HFFc6 (cell line): ENCODE results near the gene RNASE12. TPM values are rescaled to one million over a fixed set of nuclear protein-coding genes. Genes with fewer than 3 reads are reported as not detected.
"Not testable (repeated sequence)": the region's sequence is repeated elsewhere in the genome, so short reads cannot be mapped to it uniquely, and the experiment has no call there.

Experiments
- DNase-seq: peaks from one replicate; pipeline ENCODE4 v3.0.0-alpha.2; 2018
- H3K27ac Mint-ChIP-seq: 2 replicates; pipeline ENCODE4 v1.8.0; 2020; ENCODE audit warnings: mild to moderate bottlenecking, mixed read lengths
- H3K27me3 Mint-ChIP-seq: 2 replicates; pipeline ENCODE4 v1.8.0; 2021; ENCODE audit warnings: mild to moderate bottlenecking, moderate library complexity, mixed read lengths; ENCODE audit not compliant: insufficient read depth
- H3K36me3 Mint-ChIP-seq: 2 replicates; pipeline ENCODE4 v1.8.0; 2021; ENCODE audit warnings: low read depth, mixed read lengths
- H3K4me1 Mint-ChIP-seq: 2 replicates; pipeline ENCODE4 v1.8.0; 2020; ENCODE audit warnings: low read depth, mixed read lengths
- H3K4me3 Mint-ChIP-seq: 2 replicates; pipeline ENCODE4 v1.8.0; 2020; ENCODE audit warnings: mild to moderate bottlenecking, moderate library complexity, mixed read lengths
- H3K9me3 Mint-ChIP-seq: 2 replicates; pipeline ENCODE4 v1.8.0; 2020; ENCODE audit warnings: mild to moderate bottlenecking, mixed read lengths
- CTCF ChIP-seq: fragments of 200-600 bp; sonication (generic); IDR thresholded peaks from 2 replicates; pipeline ENCODE4 v1.5.0; 2021; ENCODE audit warnings: antibody characterized with exemption, mild to moderate bottlenecking
- total RNA-seq, 6 experiments: library from RNA; stranded (reverse); fragmentation: NEBNext Ultra II Directional; extraction: Animal tissue kit (Norgen Biotek cat#: 25700); gene quantifications; 2 replicates in 1 of 6; 3 replicates in 5 of 6; pipeline ENCODE4 v1.2.3, GENCODE V29; 2021

The RNASE12 gene
- total RNA-seq, 6 experiments from 2014 or later, result not detected

- no peak overlapping the region for H3K27ac Mint-ChIP-seq
- no peak for TF ChIP-seq CTCF
- H3K4me1 Mint-ChIP-seq, result peaks cover 6% of the 10 kb centered on the region; the same call in 1 of the 2 replicates
Measured at GRCh38 chr14:20597108-20597507, 5.9 kb upstream of the RNASE12 start.

GRCh38 chr14:20595726-20596125 lies 4.5 kb upstream of the RNASE12 start:
- Mint-ChIP-seq H3K27me3 (peaks cover 18% of the 10 kb centered on the region), H3K4me1 (peaks cover 13% of the 10 kb centered on the region; the same call in 1 of the 2 replicates)
- not testable (repeated sequence) for H3K4me3 Mint-ChIP-seq, H3K9me3 Mint-ChIP-seq, H3K36me3 Mint-ChIP-seq, H3K27ac Mint-ChIP-seq, DNase-seq

More at GRCh38 chr14:20597108-20597507, 5.9 kb upstream of the RNASE12 start:
- Mint-ChIP-seq H3K9me3 (no peaks in the 10 kb centered on the region), H3K4me3 (no peak overlapping the region), H3K27me3 (peaks cover 22% of the 10 kb centered on the region), H3K36me3 (no peaks in the 10 kb centered on the region)
- DNase-seq, result no peak

GRCh38 chr14:20592574-20592973 lies 1.4 kb upstream of the RNASE12 start:
- Mint-ChIP-seq H3K36me3 (no peaks in the 10 kb centered on the region), H3K9me3 (no peaks in the 10 kb centered on the region), H3K27ac (no peak overlapping the region), H3K4me1 (peaks cover 13% of the 10 kb centered on the region; the same call in 1 of the 2 replicates), H3K27me3 (peaks cover 11% of the 10 kb centered on the region), H3K4me3 (no peak overlapping the region)
- no peak for TF ChIP-seq CTCF
- DNase-seq, result no peak

- H3K36me3 Mint-ChIP-seq, result no peaks in the 10 kb centered on the region
- H3K4me1 Mint-ChIP-seq, result peaks cover 12% of the 10 kb centered on the region; the same call in 1 of the 2 replicates
- H3K9me3 Mint-ChIP-seq, result no peaks in the 10 kb centered on the region
- TF ChIP-seq CTCF, result no peak
- DNase-seq, result no peak
- H3K27ac Mint-ChIP-seq, result no peak within 1 kb of the TSS
- no peak within 1 kb of the TSS for H3K4me3 Mint-ChIP-seq
- H3K27me3 Mint-ChIP-seq, result peaks cover 13% of the 10 kb centered on the region
Measured at GRCh38 chr14:20587489-20588154, 3.6 kb downstream of the RNASE12 start, which contains the start of gene RNASE11. Gene RNASE11 (minus strand): TSS chr14:20588001.

GRCh38 chr14:20583908-20584307 lies 7.3 kb downstream of the RNASE12 start:
- no peaks in the 10 kb centered on the region for H3K4me1 Mint-ChIP-seq
- peaks cover 12% of the 10 kb centered on the region for H3K27me3 Mint-ChIP-seq
- no peaks in the 10 kb centered on the region for H3K36me3 Mint-ChIP-seq
- H3K4me3 Mint-ChIP-seq, result no peak overlapping the region
- H3K27ac Mint-ChIP-seq, result no peak overlapping the region
- H3K9me3 Mint-ChIP-seq, result no peaks in the 10 kb centered on the region
- DNase-seq, result no peak
- TF ChIP-seq CTCF, result no peak

- no peaks in the 10 kb centered on the region for H3K36me3 Mint-ChIP-seq
- no peak overlapping the region for H3K27ac Mint-ChIP-seq
- TF ChIP-seq CTCF, result no peak
- no peak overlapping the region for H3K4me3 Mint-ChIP-seq
- H3K4me1 Mint-ChIP-seq, result no peaks in the 10 kb centered on the region
- no peak for DNase-seq
- H3K9me3 Mint-ChIP-seq, result no peaks in the 10 kb centered on the region
- H3K27me3 Mint-ChIP-seq, result peaks cover 12% of the 10 kb centered on the region
Measured at GRCh38 chr14:20583142-20583541, 8.0 kb downstream of the RNASE12 start.
